GM21423 (cell line): ENCODE results near the gene IRX2.

Experiments
- ATAC-seq: cut with Tn5 transposase; IDR thresholded peaks from one replicate; pipeline ENCODE4 v1.9.1; 2021; ENCODE audit warnings: mild to moderate bottlenecking, moderate library complexity; ENCODE audit not compliant: unreplicated experiment

IRX2 gene

DNA sequence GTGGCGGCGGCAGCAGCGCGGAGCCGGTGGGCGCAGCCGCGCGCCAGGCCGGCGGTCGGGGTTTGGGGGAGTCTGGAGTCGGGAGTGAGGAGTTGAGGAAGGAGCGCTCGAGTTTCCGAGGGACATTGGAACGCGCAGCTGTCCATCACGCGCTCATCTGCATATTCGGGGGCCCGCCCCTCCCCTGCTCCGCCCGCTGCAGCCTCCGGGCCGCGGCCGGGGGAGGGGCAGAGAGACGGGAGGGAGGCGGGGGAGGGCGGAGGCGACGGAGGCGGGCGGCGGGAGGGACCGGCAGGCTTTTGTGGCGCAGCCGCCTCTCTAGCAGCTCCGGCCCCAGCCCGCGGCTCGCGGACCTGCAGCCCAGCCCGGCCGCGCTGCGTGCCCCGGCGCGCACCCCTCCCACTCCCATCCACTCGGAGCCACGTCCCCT is at the start of gene IRX2:
TSS of gene IRX2 (minus strand) at position 86 of the 430 bp plus-strand sequence. CDS start 264 bp downstream, outside the sequence.
- ATAC-seq, result no peak

GRCh38 chr5:2800035-2800434 is 48.6 kb upstream of the IRX2 start:
- ATAC-seq, result no peak

DNA sequence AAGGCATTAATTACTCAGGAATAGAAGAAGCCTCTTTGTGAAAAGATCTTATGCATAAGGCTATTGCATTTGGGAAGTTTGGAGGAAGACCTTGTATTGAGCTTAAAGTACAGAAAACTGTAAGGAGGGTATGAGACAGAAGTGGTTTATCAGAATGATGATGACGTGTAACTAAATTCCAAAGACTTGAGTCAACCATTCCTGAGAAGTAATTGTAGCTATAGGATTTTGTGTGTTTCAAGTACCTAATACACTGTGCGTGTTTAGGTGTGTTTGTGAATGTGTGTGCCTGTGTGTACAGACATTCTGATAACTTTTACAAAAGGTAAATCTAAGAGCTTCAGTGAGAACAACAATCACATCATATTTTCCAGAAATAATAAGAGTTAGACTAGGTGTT is 46.5 kb upstream of the IRX2 start:
- ATAC-seq, result no peak

GRCh38 chr5:2797160-2797559 is 45.7 kb upstream of the IRX2 start:
- no peak for ATAC-seq

GRCh38 chr5:2783223-2783622 is 31.7 kb upstream of the IRX2 start:
- no peak for ATAC-seq

DNA sequence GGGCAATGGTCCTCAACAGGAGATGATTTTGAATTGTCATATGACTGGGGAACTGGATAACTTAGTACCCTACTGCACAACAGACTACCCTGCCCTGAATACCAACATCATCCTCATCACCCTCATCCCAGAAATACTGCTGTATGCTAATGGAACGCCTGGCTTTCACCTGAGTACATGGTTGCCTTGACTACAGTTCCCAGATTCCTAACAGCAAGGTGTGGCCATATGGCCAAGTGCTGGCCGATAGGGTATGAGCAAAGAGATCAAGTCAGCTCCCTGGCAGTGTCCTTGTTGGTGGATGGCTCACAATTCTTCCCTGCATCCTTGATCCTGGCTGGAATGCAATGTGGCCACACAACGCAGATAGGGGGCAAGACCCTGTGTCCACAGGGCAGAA is 31.2 kb upstream of the IRX2 start:
- no peak for ATAC-seq

DNA sequence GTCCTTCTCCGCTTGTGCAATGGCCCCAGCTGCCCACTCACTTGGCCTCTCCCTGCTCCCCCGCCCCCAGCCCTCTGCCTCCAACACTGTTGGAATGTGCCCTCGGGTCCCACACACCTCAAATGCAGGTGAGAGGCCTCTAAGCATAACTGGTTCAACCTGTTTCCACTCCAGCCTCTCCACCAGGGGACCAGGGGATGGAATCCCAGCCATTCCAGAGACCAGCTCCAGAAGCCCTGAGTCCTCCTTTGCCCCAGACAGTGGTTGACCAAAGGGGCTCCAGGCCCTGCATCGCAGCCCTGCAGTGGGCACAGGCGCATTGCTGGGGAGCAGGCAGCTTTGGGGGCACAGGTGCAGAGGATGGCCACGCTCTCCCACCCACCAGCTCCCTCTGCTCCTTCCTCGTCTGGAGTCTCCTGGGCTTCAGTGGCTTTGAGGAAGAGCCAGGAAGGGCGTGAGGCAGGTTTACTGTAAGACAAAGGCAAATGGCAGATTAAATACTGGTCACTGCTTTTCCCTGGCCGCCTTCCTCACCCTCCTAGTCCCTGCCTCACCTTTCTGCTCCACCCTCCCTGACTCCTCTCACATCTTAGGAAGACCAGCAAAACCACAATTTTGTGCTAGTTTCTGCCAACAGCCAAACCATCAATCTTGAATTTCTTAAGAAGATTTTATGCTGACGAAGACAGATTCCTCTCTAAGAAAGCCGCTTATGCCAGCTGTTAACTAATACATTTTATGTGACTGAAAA is 29.1 kb upstream of the IRX2 start:
- no peak for ATAC-seq

DNA sequence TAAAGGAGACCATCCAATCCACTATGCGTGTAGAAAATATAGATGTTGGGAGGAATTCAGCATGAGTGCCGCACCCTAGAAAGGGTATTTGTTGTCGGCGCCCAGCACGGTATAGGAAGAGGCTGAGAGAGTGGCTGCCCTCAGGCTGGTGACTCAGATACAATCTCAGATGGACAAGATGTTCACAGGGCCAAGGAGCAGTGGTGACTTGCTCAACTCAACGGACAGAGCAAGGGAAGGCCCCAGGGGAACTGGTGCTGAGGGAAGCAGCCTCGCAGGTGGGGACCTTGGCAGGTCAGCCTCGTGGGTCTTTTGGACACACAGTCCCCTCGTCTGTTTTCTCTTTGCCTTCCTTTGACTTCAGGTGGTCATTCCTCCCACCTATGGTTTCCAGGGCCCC is 28.0 kb upstream of the IRX2 start:
- no peak for ATAC-seq

DNA sequence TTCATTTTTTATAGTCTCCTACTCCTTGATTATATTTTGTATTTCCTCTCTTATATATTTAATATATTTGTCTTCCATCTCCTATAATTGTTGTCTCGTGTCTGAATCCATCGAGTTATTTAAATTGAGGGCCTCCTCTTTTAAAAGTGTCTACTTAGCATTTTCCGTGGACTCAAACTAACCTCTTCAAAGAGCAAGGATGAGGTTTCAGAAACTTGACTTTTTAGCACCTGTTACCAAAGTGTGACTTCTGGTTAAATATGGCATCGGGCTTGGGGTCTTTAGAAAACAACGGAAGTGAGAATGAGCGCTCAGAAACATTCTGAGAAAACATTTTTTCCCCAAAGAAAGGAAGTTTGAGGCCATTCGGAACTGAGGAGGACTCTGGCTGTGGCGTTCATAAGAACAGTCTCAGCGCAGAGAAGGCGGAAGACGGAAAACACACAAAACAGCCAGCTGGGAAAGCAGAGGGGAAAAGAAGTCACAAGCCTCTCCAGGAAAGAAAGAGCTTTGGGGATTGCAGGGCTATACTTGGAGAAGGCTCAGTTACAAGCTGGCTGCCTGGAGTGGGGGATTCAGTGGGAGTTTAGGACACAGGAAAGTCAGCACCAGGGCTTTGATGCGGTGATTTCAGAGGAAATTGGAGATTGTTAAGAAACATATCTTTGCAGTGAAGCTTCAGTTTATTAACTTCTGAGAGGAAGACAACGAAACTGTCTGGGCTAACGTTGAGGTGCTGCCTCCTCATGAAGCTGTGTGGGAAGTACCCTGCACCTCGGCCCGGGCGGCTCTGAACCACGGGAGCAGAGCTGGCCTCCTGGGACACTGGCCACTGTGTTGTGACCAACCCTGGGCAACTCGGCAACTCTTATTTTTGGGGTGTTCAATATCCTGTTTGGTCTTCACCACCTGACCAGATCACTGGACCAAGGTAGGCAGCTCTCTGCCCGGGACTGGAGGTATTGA is 25.1 kb upstream of the IRX2 start:
- no peak for ATAC-seq

GRCh38 chr5:2773327-2773726 is 21.9 kb upstream of the IRX2 start:
- no peak for ATAC-seq

- ATAC-seq, result no peak
These were observed 15.6 kb upstream of the IRX2 start for GRCh38 chr5:2767089-2767488.

GRCh38 chr5:2764581-2764980 is 13.1 kb upstream of the IRX2 start:
- no peak for ATAC-seq

- ATAC-seq, result no peak
These were observed 12.0 kb upstream of the IRX2 start for GRCh38 chr5:2763533-2763794.

GRCh38 chr5:2762744-2763532 is 11.5 kb upstream of the IRX2 start:
- no peak for ATAC-seq

- no peak for ATAC-seq
These were observed 10.5 kb upstream of the IRX2 start for GRCh38 chr5:2761921-2762488.

- no peak for ATAC-seq
These were observed 8.4 kb upstream of the IRX2 start for GRCh38 chr5:2759696-2760461.

- no peak for ATAC-seq
These were observed 7.6 kb upstream of the IRX2 start for GRCh38 chr5:2759091-2759490.

GRCh38 chr5:2758632-2759031 is 7.2 kb upstream of the IRX2 start:
- ATAC-seq, result no peak

- ATAC-seq, result no peak
These were observed 6.3 kb upstream of the IRX2 start for GRCh38 chr5:2757563-2758351.
